HG02870 (cell line): ENCODE data around the gene RAP1GDS1.
"Not testable (repeated sequence)": the region's sequence is repeated elsewhere in the genome, so short reads cannot be mapped to it uniquely, and the experiment has no call there.

Experiments used
- ATAC-seq: cut with Tn5 transposase; IDR thresholded peaks from one replicate; pipeline ENCODE4 v1.9.1; 2021; ENCODE audit warnings: mild to moderate bottlenecking, moderate library complexity; ENCODE audit not compliant: unreplicated experiment

The RAP1GDS1 gene

DNA sequence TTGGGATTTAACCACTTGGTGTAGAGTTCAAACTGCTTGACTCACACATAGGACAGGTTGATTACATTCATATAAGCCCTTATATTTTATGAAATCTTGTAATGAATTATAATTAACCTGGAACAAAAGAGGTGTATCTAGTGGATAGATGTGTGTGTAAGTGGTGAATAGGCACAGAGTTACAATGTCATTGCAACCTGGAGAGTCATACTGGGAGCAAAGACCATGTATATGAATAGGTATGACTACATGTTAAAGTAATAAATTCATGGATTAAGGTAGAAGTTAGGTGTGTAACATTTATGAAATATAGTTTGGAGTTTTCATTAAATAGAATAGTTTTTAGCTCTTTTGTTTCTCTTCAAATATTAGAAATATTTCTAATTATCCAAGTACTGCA lies 26.1 kb downstream of the RAP1GDS1 start:
- ATAC-seq = no peak

DNA sequence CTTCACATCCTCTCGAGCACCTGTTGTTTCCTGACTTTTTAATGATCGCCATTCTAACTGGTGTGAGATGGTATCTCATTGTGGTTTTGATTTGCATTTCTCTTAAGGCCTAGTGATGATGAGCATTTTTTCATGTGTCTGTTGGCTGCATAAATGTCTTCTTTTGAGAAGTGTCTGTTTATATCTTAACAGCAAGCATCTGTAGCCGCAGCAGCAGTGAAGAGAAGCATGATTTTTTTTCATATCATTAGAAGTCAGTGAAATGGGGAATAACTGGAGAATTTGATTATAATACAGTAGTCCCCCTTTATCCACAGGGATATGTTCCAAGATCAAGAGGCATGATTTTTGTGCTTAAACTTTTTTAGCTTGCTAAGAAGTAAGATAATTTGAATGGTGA lies 27.5 kb downstream of the RAP1GDS1 start:
- not testable (repeated sequence) for ATAC-seq

- peak; percentile 65 for ATAC-seq
Observed at GRCh38 chr4:98289375-98289774, 28.2 kb downstream of the RAP1GDS1 start.

DNA sequence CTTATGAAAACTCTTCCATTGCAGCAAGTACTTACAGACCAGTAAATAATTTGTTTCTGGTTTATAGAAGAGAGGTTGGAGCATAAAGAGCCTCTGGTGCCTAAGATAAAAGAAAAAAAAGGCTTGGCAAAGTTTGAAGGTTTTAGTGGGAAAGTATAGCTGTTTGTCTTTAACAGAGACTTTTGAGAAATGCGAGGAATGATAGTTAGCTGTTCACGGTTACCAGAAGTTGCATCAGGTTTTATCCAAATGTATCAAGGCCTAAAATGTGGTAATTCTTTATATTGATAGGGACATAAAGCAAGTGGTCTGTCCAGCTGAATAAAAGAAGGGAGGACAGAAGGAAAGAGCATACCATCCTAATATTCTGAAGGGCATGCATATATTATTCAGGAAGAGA lies 29.3 kb downstream of the RAP1GDS1 start:
- ATAC-seq = no peak

GRCh38 chr4:98293104-98293887 lies 32.1 kb downstream of the RAP1GDS1 start:
- no peak for ATAC-seq

- ATAC-seq = no peak
Observed at GRCh38 chr4:98298022-98298421, 36.8 kb downstream of the RAP1GDS1 start.

- ATAC-seq = no peak
Observed at GRCh38 chr4:98300706-98301105, 39.5 kb downstream of the RAP1GDS1 start.

DNA sequence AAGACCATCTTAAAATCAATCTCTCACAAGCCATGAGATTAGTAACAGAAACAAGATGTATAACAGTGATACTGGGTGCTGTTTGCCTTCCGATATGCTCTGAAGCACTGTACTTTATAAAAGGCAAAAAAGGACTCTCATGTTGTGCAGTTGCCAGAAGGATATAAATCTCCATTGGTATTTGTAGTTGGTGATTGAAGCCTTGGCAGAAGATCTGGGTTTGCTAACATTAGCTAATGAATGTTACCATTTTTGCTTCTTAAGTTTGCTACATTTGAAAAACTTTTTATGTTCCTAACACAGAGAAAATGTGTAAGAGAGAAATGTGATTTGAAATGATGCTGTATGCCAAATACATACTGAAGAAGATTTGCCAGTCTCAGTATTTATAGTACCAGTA lies 44.4 kb downstream of the RAP1GDS1 start:
- no peak for ATAC-seq

GRCh38 chr4:98310867-98311266 lies 49.7 kb downstream of the RAP1GDS1 start:
- no peak for ATAC-seq

DNA sequence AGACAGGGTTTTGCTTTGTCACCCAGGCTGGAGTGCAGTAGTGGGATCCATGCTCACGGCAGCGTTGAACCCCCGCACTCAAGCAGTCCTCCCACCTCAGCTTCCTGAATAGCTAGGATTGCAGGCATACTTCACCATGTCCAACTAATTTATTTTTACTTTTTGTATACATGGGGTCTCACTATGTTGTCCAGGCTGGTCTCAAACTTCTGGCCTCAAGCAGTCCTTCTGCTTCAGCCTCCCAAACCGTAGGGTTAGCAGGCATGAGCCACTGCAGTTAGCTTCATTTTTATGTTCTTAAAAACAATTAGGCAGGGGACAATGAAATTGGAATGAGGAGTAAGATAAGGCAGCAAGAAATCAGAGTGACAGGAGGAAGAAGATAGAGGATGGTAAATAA lies 50.5 kb downstream of the RAP1GDS1 start:
- ATAC-seq = no peak

DNA sequence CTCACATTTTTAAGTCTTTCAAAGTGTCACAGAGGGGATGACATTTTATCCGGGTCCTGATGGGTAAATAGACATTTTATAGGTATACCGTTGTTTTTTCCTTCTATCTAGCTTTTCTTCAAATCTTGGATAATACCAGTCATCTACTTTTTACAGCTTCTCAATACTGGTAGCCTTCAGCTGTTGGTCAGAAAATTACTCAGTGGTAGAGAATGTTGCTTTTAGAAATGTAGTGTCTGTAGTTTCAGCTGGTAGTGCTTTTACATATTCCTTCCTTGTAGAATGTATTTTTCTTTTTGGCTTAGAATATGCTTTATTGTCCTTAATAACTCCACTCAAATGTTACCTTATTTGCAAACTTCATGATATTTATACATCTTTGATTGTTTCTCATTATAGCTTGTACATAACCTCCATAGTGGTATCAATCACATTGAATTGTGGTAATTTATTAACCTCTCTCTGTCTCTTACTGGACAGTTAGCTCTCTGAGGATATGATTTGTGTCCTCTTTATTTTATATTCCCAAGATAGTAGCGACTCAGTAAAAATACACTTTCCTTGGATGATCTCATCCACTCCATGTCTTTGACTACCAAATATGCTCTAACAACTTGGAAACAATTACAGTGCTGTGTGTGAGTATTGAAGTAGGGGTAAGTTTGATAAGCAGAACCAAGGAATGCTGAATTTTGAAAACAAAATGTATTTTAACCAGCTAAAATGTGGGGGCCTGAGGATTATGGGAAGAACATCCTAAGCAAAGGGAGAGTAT lies 53.8 kb downstream of the RAP1GDS1 start:
- no peak for ATAC-seq

DNA sequence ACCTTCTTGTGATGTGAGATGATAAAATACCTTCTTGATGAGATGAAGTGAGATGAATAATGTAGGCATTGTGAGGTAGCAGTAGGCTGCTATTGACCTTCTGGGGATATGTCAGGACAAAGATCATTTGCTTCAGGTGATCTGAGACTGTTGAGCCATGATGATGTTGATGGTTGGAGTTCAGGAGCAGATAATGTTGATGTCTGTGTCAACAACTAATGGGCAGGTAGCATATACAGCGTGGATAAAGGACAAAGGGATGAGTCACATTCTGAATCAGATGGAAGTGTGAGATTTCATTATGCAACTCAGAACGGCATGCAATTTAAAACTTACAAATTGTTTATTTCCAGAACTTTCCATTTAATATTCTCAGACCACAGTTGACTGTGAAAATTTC lies 57.3 kb downstream of the RAP1GDS1 start:
- ATAC-seq = no peak

DNA sequence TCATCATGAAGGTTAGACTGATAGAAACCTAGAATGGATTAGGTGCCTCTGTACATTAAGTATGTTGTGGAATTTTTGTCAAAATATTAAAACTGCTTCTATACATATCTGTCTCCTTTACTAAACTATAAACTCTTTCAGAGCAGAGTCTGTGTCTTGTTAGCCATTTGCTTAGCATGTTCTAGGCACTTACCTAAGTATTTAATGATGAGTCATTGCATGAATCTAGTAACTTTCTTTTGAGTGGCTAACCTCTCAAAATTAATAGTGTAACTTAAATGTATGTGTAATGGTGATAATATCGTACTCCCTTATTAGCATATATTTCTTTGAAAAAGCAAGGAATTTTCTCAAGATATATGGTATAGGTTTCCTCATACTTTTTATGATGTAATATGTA lies 57.8 kb downstream of the RAP1GDS1 start:
- ATAC-seq = no peak

DNA sequence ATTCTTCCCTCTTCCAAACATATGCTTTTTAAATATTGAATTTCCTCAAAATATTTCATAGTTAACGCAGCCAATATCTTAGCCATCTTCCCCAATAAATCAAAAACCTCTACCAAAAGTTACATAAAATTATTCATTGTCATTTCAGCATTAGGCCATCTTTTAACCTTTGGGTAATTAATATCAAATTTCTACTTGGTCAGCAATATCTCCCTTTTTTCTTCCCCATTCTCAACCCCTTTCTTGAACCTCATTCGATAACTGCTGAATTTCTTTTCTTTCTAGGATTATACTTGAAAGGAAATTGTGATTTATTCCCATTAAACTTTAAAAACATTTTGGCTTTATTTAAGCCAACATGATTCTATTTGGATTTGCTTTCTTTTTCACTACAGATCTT lies 65.0 kb downstream of the RAP1GDS1 start:
- no peak for ATAC-seq

DNA sequence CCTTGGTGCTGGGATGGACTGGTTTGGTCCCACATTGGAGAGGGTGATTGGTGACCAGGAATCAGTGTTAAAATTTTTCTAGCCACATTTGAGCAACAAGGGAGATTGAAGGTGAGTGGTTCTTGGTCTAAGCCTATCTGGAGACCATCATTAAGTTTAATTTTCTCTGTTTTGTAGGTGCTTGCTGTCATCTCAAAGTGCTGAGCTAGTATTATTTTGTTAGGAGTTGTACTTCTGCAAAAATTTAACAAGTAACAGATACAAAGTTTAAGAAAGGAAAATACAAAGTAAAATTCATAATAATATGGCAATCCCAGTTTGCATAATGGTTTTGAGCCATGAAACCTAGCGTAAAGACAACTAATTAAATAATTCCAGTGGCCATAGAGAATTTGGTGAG lies 66.5 kb downstream of the RAP1GDS1 start:
- no peak for ATAC-seq

GRCh38 chr4:98329879-98330640 lies 68.9 kb downstream of the RAP1GDS1 start:
- ATAC-seq = not testable (repeated sequence)

DNA sequence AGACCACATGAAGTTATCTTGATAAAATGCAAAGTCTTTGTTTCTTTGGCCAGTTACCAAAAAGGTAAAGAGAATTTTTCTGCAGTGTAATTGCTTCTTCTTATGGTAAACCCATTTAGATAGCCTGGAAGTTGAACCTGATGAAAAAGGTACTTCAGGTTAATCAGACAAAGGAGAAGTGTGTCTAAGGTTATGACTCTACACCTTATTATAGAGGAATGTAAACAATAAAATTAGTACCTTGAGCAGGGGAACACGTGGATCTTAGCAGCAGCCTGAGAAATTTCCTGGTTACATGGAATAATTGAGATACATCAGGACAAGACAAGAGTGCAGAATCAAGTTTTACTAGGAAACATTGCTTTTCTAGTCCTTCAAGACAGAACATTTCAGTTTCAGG lies 70.8 kb downstream of the RAP1GDS1 start:
- ATAC-seq = no peak

GRCh38 chr4:98334461-98334860 lies 73.3 kb downstream of the RAP1GDS1 start:
- no peak for ATAC-seq

GRCh38 chr4:98338761-98339438 lies 77.7 kb downstream of the RAP1GDS1 start:
- ATAC-seq = no peak

- ATAC-seq = no peak
Observed at GRCh38 chr4:98341309-98341708, 80.1 kb downstream of the RAP1GDS1 start.

- no peak for ATAC-seq
Observed at GRCh38 chr4:98343626-98344025, 82.4 kb downstream of the RAP1GDS1 start.
